K562 (cell line): ENCODE data around the gene CLIC1.

Experiments used
- ARID2 ChIP-seq: fragments of 450-650 bp; IDR thresholded peaks from 2 replicates; pipeline ENCODE4 v1.6.1; 2017; ENCODE audit warnings: antibody characterized with exemption, mild to moderate bottlenecking
- RFX5 ChIP-seq: IDR thresholded peaks from 2 replicates; pipeline ENCODE4 v1.6.1; 2011; ENCODE audit warnings: low read depth, mild to moderate bottlenecking, improper control_type of control experiment, low read length
- TCF3 ChIP-seq: sonication (generic); formaldehyde crosslinking; IDR thresholded peaks from 2 replicates; pipeline ENCODE4 v1.4.0; 2020; ENCODE audit warnings: mild to moderate bottlenecking, missing genetic modification reagents
- TF ChIP-seq, protein P1 (sequence below), 3 experiments: IDR thresholded peaks in 2 of 3; conservative IDR thresholded peaks in 1 of 3; 2 replicates each; pipeline ENCODE4 v1.5.1; 2011 to 2012; ENCODE audit warnings: low read length in 3 of 3, mild to moderate bottlenecking in 3 of 3, control low read depth in 2 of 3, improper control_type of control experiment in 1 of 3, inconsistent platforms in 1 of 3, low read depth in 1 of 3, mixed read lengths in 1 of 3, moderate library complexity in 1 of 3; ENCODE audit not compliant: insufficient read depth in 2 of 3

DNA sequence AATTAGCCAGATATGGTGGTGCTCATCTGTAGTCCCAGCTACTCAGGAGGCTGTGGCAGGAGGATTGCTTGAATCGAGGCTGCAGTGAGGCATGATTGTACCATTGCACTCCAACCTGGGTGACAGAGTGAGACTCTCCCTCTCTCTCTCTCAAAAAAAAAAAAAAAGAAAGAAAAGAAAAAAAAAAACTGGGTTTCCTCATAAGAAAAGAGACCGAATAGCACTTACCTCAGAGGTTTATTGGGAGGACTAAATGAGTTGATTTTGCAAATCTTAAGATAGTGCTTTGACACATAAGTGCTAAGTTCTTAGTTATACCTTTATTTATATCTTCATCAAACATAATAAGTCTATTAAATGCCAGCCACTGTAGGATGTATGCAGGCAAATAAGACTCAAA, 34.5 kb upstream of the CLIC1 start:
- TF ChIP-seq RFX5 (no peak), TCF3 (no peak), ARID2 (no peak)
- TF ChIP-seq, protein P1, sequence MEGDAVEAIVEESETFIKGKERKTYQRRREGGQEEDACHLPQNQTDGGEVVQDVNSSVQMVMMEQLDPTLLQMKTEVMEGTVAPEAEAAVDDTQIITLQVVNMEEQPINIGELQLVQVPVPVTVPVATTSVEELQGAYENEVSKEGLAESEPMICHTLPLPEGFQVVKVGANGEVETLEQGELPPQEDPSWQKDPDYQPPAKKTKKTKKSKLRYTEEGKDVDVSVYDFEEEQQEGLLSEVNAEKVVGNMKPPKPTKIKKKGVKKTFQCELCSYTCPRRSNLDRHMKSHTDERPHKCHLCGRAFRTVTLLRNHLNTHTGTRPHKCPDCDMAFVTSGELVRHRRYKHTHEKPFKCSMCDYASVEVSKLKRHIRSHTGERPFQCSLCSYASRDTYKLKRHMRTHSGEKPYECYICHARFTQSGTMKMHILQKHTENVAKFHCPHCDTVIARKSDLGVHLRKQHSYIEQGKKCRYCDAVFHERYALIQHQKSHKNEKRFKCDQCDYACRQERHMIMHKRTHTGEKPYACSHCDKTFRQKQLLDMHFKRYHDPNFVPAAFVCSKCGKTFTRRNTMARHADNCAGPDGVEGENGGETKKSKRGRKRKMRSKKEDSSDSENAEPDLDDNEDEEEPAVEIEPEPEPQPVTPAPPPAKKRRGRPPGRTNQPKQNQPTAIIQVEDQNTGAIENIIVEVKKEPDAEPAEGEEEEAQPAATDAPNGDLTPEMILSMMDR (IDR thresholded peaks at IDR 0.05 in 2 of 3, conservative IDR thresholded peaks at IDR 0.05 in 1 of 3; ENCODE audit: insufficient read depth in 2 of 3, low read depth in 1 of 3, low read length in 3 of 3), result no peak
